ENCODE results near the gene TPMT. TPM values are rescaled to one million over a fixed set of nuclear protein-coding genes. Genes with fewer than 3 reads are reported as not detected.
"Not testable (repeated sequence)": the region's sequence is repeated elsewhere in the genome, so short reads cannot be mapped to it uniquely, and the experiment has no call there.

Gene TPMT
- total RNA-seq, 1 donor from 2014 or later: 2.7 TPM

- DNase-seq (no peak), ATAC-seq (ENCODE audit: low read depth) (no peak)
- intact Hi-C loops (cut with micrococcal nuclease): no loop called here
- H3K27me3 Mint-ChIP-seq: no peaks in the 10 kb centered on the region
- H3K27ac Mint-ChIP-seq: no peak overlapping the region
- POLR2A ChIA-PET: interaction anchor here (0.7 kb wide), 1 partner anchor 9 kb away, joined by 11 read pairs; no protein-coding TSS in a partner anchor
- no peaks in the 10 kb centered on the region for H3K9me3 Mint-ChIP-seq
- peaks cover 8% of the 10 kb centered on the region for H3K4me1 Mint-ChIP-seq
- peaks cover 54% of the 10 kb centered on the region for H3K36me3 Mint-ChIP-seq (ENCODE audit: low read depth)
- no peak for TF ChIP-seq CTCF (IDR thresholded peaks at IDR 0.05)
- H3K4me3 Mint-ChIP-seq: no peak overlapping the region
- CTCF ChIA-PET: no interaction called here
Observed at GRCh38 chr6:18160911-18161310, 6.0 kb upstream of the TPMT start.

- DNase-seq (peak; percentile 58), ATAC-seq (ENCODE audit: low read depth) (peak; percentile 26)
- no peak for TF ChIP-seq CTCF (IDR thresholded peaks at IDR 0.05)
- H3K4me3 Mint-ChIP-seq: peak overlapping the region; percentile 97
- no peaks in the 10 kb centered on the region for H3K9me3 Mint-ChIP-seq
- intact Hi-C loops (cut with micrococcal nuclease): loop anchor here (1.0 to 5.0 kb wide), 11 partner anchors 25 to 556 kb away; partner anchors contain the start of genes FAM8A1, NHLRC1, NUP153 and RNF144B
- H3K27ac Mint-ChIP-seq: peak overlapping the region; percentile 83
- peaks cover 20% of the 10 kb centered on the region for H3K36me3 Mint-ChIP-seq (ENCODE audit: low read depth)
- POLR2A ChIA-PET: interaction anchor here (0.5 to 2.2 kb wide), 8 partner anchors 23 to 453 kb away, joined by 3 to 15 read pairs (median 4); partner anchors contain the start of genes DEK and NUP153
- CTCF ChIA-PET: no interaction called here
- H3K4me1 Mint-ChIP-seq: peaks cover 28% of the 10 kb centered on the region
- H3K27me3 Mint-ChIP-seq: no peaks in the 10 kb centered on the region
Observed at GRCh38 chr6:18155864-18156421, 1.1 kb upstream of the TPMT start.

- Mint-ChIP-seq H3K36me3 (ENCODE audit: low read depth) (peaks cover 14% of the 10 kb centered on the region), H3K4me3 (peak within 1 kb of the TSS; percentile 97), H3K4me1 (peaks cover 28% of the 10 kb centered on the region), H3K27me3 (no peaks in the 10 kb centered on the region), H3K9me3 (no peaks in the 10 kb centered on the region), H3K27ac (peak within 1 kb of the TSS; percentile 93)
- CTCF ChIA-PET: no interaction called here
- POLR2A ChIA-PET: interaction anchor here (0.5 to 2.2 kb wide), 9 partner anchors 10 to 452 kb away, joined by 3 to 15 read pairs (median 4); partner anchors contain the start of genes DEK and NUP153
- no peak for TF ChIP-seq CTCF (IDR thresholded peaks at IDR 0.05)
- DNase-seq (peak; percentile 96), ATAC-seq (ENCODE audit: low read depth) (peak; percentile 91)
- intact Hi-C loops (cut with micrococcal nuclease): loop anchor here (1.0 to 5.0 kb wide), 9 partner anchors 33 to 555 kb away; partner anchors contain the start of genes FAM8A1, NHLRC1, NUP153 and RNF144B
Observed at GRCh38 chr6:18155150-18155863, 430 bp upstream of the TPMT start, which contains the start of gene KDM1B. Gene KDM1B, plus strand, starts transcription at chr6:18155422. Its CDS starts 4,474 bp downstream, at chr6:18159896.

- no peak overlapping the region for H3K27ac Mint-ChIP-seq
- peaks cover 28% of the 10 kb centered on the region for H3K4me1 Mint-ChIP-seq
- POLR2A ChIA-PET: no interaction called here
- peaks cover 4% of the 10 kb centered on the region for H3K36me3 Mint-ChIP-seq (ENCODE audit: low read depth)
- ATAC-seq (ENCODE audit: low read depth) (no peak), DNase-seq (no peak)
- H3K27me3 Mint-ChIP-seq: no peaks in the 10 kb centered on the region
- no peak for TF ChIP-seq CTCF (IDR thresholded peaks at IDR 0.05)
- CTCF ChIA-PET: no interaction called here
- intact Hi-C loops (cut with micrococcal nuclease): no loop called here
- no peaks in the 10 kb centered on the region for H3K9me3 Mint-ChIP-seq
- no peak overlapping the region for H3K4me3 Mint-ChIP-seq
Observed at GRCh38 chr6:18153311-18153703, 1.6 kb downstream of the TPMT start.

- peaks cover 11% of the 10 kb centered on the region for H3K36me3 Mint-ChIP-seq (ENCODE audit: low read depth)
- H3K4me3 Mint-ChIP-seq: no peak overlapping the region
- TF ChIP-seq CTCF (IDR thresholded peaks at IDR 0.05): no peak
- POLR2A ChIA-PET: no interaction called here
- CTCF ChIA-PET: no interaction called here
- no peaks in the 10 kb centered on the region for H3K9me3 Mint-ChIP-seq
- H3K27ac Mint-ChIP-seq: no peak overlapping the region
- DNase-seq: no peak
- no peaks in the 10 kb centered on the region for H3K27me3 Mint-ChIP-seq
- intact Hi-C loops (cut with micrococcal nuclease): no loop called here
- peaks cover 28% of the 10 kb centered on the region for H3K4me1 Mint-ChIP-seq
- no peak for ATAC-seq (ENCODE audit: low read depth)
Observed at GRCh38 chr6:18151801-18152200, 3.1 kb downstream of the TPMT start.

- Mint-ChIP-seq H3K36me3 (ENCODE audit: low read depth) (peaks cover 11% of the 10 kb centered on the region), H3K4me1 (peaks cover 26% of the 10 kb centered on the region)
- H3K4me3 Mint-ChIP-seq; DNase-seq; H3K27me3 Mint-ChIP-seq; ATAC-seq (ENCODE audit: low read depth); intact Hi-C loops (cut with micrococcal nuclease); POLR2A ChIA-PET; CTCF ChIA-PET; H3K9me3 Mint-ChIP-seq; H3K27ac Mint-ChIP-seq: not testable (repeated sequence)
Observed at GRCh38 chr6:18151391-18151790, 3.5 kb downstream of the TPMT start.

Measured in activated B cell treated with CpG ODN at 0.5 μM for 24 hours (primary cell).